ENCODE measurements around the gene LMBR1.

Gene LMBR1

DNA sequence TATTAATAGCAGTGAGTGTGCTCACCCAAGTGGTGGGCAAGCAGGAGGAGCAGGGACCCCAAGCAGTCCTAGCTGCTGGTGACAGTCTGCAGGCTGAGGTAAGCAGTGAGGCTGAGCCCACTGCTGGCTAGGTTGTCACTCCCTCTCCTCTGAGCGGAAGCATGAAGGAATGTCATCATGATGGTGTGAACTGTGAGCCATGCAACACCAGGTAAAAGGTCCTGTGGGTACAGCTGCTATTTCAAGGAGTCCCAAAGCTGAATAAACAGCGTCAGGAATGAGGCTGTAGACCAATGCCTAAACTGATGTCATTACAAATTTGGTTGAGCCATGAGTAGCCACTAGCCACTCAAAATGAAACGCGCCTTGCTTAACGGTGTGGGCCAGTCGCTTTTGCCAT lies 126.3 kb downstream of the LMBR1 start:
- H3K27ac ChIP-seq (ENCODE audit: low read depth, low read length): no peak overlapping the region
- peaks cover 3% of the 10 kb centered on the region in 2 donors for H3K36me3 ChIP-seq (ENCODE audit: control insufficient read depth in 1 of 2, insufficient read depth in 2 of 2, low read length in 2 of 2)
- no peaks in the 10 kb centered on the region for H3K27me3 ChIP-seq (ENCODE audit: control insufficient read depth in 1 of 2, insufficient read depth in 2 of 2, low read length in 2 of 2)
- no peak overlapping the region for H3K4me3 ChIP-seq (ENCODE audit: low read depth in 1 of 2, low read length in 2 of 2)
- no peaks in the 10 kb centered on the region for H3K9me3 ChIP-seq (ENCODE audit: control insufficient read depth in 1 of 2, low read length in 2 of 2)
- H3K9ac ChIP-seq (ENCODE audit: low read depth in 1 of 2, low read length in 2 of 2): no peak overlapping the region
- H3K4me1 ChIP-seq (ENCODE audit: control insufficient read depth in 1 of 2, insufficient read depth in 2 of 2, low read length in 2 of 2): peaks cover 0 to 5% of the 10 kb centered on the region in 2 donors

DNA sequence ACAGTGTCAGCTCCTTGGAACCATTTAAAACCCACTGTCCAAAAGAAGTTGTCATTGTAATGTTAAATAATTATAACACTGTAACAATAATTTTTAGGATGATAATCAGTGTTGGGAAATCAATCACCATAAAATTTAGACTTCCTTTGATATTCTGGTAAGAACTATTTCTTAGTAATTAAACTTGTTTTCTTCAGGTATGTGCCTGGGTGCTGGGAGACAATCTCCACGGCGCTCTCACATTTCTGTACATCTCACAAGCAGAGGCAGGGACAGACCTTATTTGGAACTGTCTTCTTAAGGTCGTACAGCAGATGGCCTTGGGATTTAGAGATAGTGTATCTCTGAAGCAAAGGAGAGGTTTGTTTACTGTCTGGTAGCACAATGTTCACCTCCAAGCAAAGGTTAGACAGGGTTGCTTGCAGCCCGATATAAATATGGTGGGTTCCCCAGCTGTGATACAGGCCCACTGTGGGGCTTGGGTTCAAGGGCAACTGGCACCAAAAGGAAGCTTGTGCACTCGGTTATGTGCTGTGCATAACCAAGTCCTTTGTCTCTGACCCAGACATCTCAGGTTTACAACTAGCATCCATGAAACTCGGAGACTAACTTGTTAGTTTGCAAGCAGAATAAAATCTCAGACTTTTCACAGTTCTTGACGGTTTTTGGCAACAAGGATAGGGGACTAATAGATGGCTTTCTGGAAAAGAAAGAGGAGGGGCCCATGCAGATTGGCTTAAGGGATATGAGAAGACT lies 126.9 kb downstream of the LMBR1 start:
- Histone ChIP-seq H3K9ac (ENCODE audit: low read depth in 1 of 2, low read length in 2 of 2) (no peak overlapping the region), H3K4me1 (ENCODE audit: control insufficient read depth in 1 of 2, insufficient read depth in 2 of 2, low read length in 2 of 2) (peaks cover 0 to 5% of the 10 kb centered on the region in 2 donors), H3K27ac (ENCODE audit: low read depth, low read length) (no peak overlapping the region), H3K36me3 (ENCODE audit: control insufficient read depth in 1 of 2, insufficient read depth in 2 of 2, low read length in 2 of 2) (peaks cover 3% of the 10 kb centered on the region in 2 donors), H3K27me3 (ENCODE audit: control insufficient read depth in 1 of 2, insufficient read depth in 2 of 2, low read length in 2 of 2) (no peaks in the 10 kb centered on the region), H3K4me3 (ENCODE audit: low read depth in 1 of 2, low read length in 2 of 2) (no peak overlapping the region), H3K9me3 (ENCODE audit: control insufficient read depth in 1 of 2, low read length in 2 of 2) (no peaks in the 10 kb centered on the region)

DNA sequence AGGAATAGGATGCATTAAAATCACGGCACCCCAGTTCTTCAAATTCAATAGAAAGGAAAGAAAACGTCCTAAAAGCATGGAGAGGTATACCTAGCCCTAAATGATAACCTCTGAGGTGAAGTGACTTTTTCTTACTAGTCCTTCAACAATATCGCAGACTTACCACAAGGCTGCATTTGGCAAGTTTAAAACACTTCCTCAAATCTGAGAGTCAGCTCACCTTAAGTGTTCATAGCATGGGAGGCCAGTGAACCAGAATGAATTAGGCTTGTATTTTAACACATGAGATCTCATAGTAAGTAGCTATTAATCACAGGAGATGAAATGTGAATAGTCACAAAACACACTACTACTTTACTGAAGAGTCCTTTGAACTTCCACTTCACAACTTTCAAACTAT lies 128.2 kb downstream of the LMBR1 start:
- H3K9ac ChIP-seq (ENCODE audit: low read depth in 1 of 2, low read length in 2 of 2): no peak overlapping the region
- no peaks in the 10 kb centered on the region for H3K27me3 ChIP-seq (ENCODE audit: control insufficient read depth in 1 of 2, insufficient read depth in 2 of 2, low read length in 2 of 2)
- peaks cover 3% of the 10 kb centered on the region in 2 donors for H3K9me3 ChIP-seq (ENCODE audit: control insufficient read depth in 1 of 2, low read length in 2 of 2)
- peaks cover 0 to 5% of the 10 kb centered on the region in 2 donors for H3K4me1 ChIP-seq (ENCODE audit: control insufficient read depth in 1 of 2, insufficient read depth in 2 of 2, low read length in 2 of 2)
- H3K4me3 ChIP-seq (ENCODE audit: low read depth in 1 of 2, low read length in 2 of 2): no peak overlapping the region
- H3K27ac ChIP-seq (ENCODE audit: low read depth, low read length): no peak overlapping the region
- peaks cover 3% of the 10 kb centered on the region in 2 donors for H3K36me3 ChIP-seq (ENCODE audit: control insufficient read depth in 1 of 2, insufficient read depth in 2 of 2, low read length in 2 of 2)

DNA sequence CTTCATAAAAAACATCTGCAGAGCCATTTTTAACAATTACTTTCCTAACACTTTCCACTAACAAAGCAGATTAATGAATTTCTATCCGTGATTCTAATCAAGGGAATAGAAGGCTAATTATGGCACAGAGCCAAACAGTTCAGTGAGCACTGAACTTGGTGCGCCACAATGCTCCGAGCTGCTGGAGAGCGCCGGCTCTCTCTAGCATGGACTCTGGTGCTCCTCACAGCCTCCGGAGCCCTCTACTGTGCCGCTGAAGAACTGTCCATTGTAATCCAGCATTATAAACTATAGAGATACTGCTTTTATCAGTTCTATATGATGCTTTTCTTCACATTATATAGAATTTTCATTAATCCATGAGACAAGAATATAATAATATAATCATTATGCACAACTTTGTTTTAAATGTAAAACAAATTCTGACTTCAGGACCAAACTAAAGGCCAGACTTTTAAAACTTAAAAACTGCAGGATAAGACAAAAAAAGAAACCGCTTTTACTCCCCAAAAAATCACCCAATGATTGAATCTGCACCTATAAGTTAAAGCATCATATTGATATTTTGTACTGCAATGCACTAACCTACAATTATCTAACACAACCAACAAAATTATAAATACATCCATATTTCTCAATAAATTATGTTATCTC lies 128.8 kb downstream of the LMBR1 start:
- Histone ChIP-seq H3K4me1 (ENCODE audit: control insufficient read depth in 1 of 2, insufficient read depth in 2 of 2, low read length in 2 of 2) (peaks cover 0 to 5% of the 10 kb centered on the region in 2 donors), H3K27ac (ENCODE audit: low read depth, low read length) (no peak overlapping the region), H3K9me3 (ENCODE audit: control insufficient read depth in 1 of 2, low read length in 2 of 2) (peaks cover 3 to 6% of the 10 kb centered on the region in 2 donors), H3K9ac (ENCODE audit: low read depth in 1 of 2, low read length in 2 of 2) (no peak overlapping the region), H3K4me3 (ENCODE audit: low read depth in 1 of 2, low read length in 2 of 2) (no peak overlapping the region), H3K36me3 (ENCODE audit: control insufficient read depth in 1 of 2, insufficient read depth in 2 of 2, low read length in 2 of 2) (peaks cover 3% of the 10 kb centered on the region in 2 donors), H3K27me3 (ENCODE audit: control insufficient read depth in 1 of 2, insufficient read depth in 2 of 2, low read length in 2 of 2) (no peaks in the 10 kb centered on the region)

DNA sequence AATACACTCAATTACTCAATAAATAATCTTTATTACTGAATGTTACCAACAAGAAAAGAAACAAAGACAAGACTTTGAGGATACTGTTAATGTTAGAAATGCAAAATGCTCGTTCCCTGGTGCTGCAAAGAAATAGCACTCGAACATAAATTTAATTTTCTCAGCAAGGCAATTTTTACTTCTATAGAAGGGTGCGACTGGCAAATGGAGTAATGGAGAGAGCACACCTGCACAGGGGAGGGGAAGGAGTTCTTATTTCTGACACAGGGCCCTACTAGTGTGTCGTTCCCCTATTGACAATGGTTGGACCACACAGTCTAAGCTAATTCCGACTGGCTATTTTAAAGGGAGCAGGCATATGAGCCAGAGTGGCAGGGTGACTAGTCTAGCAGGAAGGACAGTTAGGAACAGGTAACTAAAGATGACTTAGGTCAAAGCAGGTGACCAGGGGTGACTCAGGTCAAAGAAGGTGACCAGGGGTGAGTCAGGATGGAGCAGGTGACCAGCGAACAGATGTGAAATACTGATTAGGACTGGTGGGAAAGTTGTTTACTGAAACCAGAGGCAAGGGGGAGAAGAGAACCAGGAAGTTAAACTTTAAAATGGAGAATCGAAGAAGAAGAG lies 133.3 kb downstream of the LMBR1 start:
- Histone ChIP-seq H3K4me3 (ENCODE audit: low read depth in 1 of 2, low read length in 2 of 2) (no peak overlapping the region), H3K9ac (ENCODE audit: low read depth in 1 of 2, low read length in 2 of 2) (no peak overlapping the region), H3K4me1 (ENCODE audit: control insufficient read depth in 1 of 2, insufficient read depth in 2 of 2, low read length in 2 of 2) (peaks cover 0 to 5% of the 10 kb centered on the region in 2 donors), H3K27ac (ENCODE audit: low read depth, low read length) (no peak overlapping the region), H3K9me3 (ENCODE audit: control insufficient read depth in 1 of 2, low read length in 2 of 2) (peaks cover 3 to 6% of the 10 kb centered on the region in 2 donors), H3K27me3 (ENCODE audit: control insufficient read depth in 1 of 2, insufficient read depth in 2 of 2, low read length in 2 of 2) (no peaks in the 10 kb centered on the region), H3K36me3 (ENCODE audit: control insufficient read depth in 1 of 2, insufficient read depth in 2 of 2, low read length in 2 of 2) (peaks cover 3% of the 10 kb centered on the region in 2 donors)

DNA sequence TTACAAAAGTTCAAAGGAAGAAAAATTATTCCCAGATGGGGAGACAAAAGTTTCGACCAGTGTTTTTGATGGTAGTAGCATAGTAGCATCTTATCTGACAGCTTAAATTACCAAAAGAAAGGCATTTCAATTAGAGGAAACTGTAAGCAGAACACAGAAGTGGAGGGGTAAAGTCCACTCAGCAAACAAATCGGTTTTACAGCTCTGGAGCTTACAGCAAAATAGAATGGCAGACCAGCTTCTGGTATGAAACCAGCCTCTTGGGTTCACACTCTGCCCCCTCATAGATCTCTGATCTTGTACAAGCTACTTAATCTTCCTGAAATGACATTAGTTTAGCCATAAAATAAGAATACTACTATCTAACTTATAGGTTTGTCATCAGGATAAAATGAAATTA lies 133.8 kb downstream of the LMBR1 start:
- Histone ChIP-seq H3K27me3 (ENCODE audit: control insufficient read depth in 1 of 2, insufficient read depth in 2 of 2, low read length in 2 of 2) (no peaks in the 10 kb centered on the region), H3K9ac (ENCODE audit: low read depth in 1 of 2, low read length in 2 of 2) (no peak overlapping the region), H3K36me3 (ENCODE audit: control insufficient read depth in 1 of 2, insufficient read depth in 2 of 2, low read length in 2 of 2) (peaks cover 3% of the 10 kb centered on the region in 2 donors), H3K4me1 (ENCODE audit: control insufficient read depth in 1 of 2, insufficient read depth in 2 of 2, low read length in 2 of 2) (peaks cover 0 to 5% of the 10 kb centered on the region in 2 donors), H3K4me3 (ENCODE audit: low read depth in 1 of 2, low read length in 2 of 2) (no peak overlapping the region), H3K9me3 (ENCODE audit: control insufficient read depth in 1 of 2, low read length in 2 of 2) (peaks cover 3 to 6% of the 10 kb centered on the region in 2 donors), H3K27ac (ENCODE audit: low read depth, low read length) (no peak overlapping the region)

DNA sequence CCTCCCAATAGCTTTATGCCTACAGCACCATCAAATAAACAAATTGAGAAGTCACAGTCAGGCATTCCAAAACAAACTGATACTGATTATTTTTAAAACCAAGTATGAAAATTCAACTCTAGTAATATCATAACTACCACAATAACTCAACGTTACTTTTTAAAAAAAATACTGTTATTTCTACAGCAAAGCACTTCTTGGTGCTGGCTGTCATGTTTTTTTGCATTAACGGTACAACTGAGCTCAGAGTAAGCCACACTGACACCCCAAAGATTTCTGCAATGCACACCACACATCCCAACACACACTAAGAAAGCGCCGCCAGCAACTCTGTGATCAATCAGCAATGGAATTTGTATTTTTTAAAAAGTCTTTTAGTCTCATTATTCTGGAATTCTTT lies 138.8 kb downstream of the LMBR1 start:
- no peak overlapping the region for H3K9ac ChIP-seq (ENCODE audit: low read depth in 1 of 2, low read length in 2 of 2)
- H3K9me3 ChIP-seq (ENCODE audit: control insufficient read depth in 1 of 2, low read length in 2 of 2): no peaks in the 10 kb centered on the region
- H3K36me3 ChIP-seq (ENCODE audit: control insufficient read depth in 1 of 2, insufficient read depth in 2 of 2, low read length in 2 of 2): peaks cover 0 to 5% of the 10 kb centered on the region in 2 donors
- H3K4me1 ChIP-seq (ENCODE audit: control insufficient read depth in 1 of 2, insufficient read depth in 2 of 2, low read length in 2 of 2): no peaks in the 10 kb centered on the region
- no peak overlapping the region for H3K4me3 ChIP-seq (ENCODE audit: low read depth in 1 of 2, low read length in 2 of 2)
- no peaks in the 10 kb centered on the region for H3K27me3 ChIP-seq (ENCODE audit: control insufficient read depth in 1 of 2, insufficient read depth in 2 of 2, low read length in 2 of 2)
- no peak overlapping the region for H3K27ac ChIP-seq (ENCODE audit: low read depth, low read length)

DNA sequence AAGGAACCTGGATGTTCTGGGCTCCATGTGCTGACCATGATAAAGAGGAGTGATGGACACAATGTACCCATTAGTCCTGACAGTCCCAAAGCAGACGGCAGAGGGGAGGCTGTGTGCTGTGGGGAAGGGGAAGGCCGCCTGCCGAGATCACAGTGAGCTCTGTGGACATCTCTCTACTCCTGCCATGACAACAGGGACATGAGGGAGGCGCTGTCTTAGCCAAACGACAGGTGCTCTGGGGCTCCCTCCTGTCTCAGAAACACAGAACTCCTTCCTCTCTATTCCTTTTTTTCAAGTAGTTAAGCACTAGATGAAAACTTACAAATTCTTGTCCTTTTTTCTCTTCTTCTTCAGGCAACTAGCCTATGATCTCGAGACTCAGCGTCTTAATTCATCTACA lies 139.4 kb downstream of the LMBR1 start:
- Histone ChIP-seq H3K4me3 (ENCODE audit: low read depth in 1 of 2, low read length in 2 of 2) (no peak overlapping the region), H3K4me1 (ENCODE audit: control insufficient read depth in 1 of 2, insufficient read depth in 2 of 2, low read length in 2 of 2) (no peaks in the 10 kb centered on the region), H3K36me3 (ENCODE audit: control insufficient read depth in 1 of 2, insufficient read depth in 2 of 2, low read length in 2 of 2) (peaks cover 0 to 5% of the 10 kb centered on the region in 2 donors), H3K27me3 (ENCODE audit: control insufficient read depth in 1 of 2, insufficient read depth in 2 of 2, low read length in 2 of 2) (no peaks in the 10 kb centered on the region), H3K9ac (ENCODE audit: low read depth in 1 of 2, low read length in 2 of 2) (no peak overlapping the region), H3K9me3 (ENCODE audit: control insufficient read depth in 1 of 2, low read length in 2 of 2) (no peaks in the 10 kb centered on the region), H3K27ac (ENCODE audit: low read depth, low read length) (no peak overlapping the region)

DNA sequence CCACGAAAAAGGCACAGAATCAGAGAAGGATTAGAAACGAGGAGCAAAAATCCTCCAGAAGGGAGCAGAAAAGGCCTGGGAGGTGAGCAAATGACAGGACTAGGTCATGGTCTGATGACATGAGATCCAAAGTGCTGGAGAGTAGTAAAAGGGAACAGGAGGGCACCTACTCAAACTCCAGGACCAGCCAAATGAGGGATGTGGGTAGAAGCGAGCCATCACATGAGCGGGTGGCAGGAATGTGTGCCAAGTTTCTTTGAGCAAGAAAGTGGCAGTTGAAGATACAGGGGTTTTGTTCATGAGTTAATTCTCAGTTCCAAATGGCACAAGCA lies 139.8 kb downstream of the LMBR1 start:
- Histone ChIP-seq H3K9ac (ENCODE audit: low read depth in 1 of 2, low read length in 2 of 2) (no peak overlapping the region), H3K4me3 (ENCODE audit: low read depth in 1 of 2, low read length in 2 of 2) (no peak overlapping the region), H3K4me1 (ENCODE audit: control insufficient read depth in 1 of 2, insufficient read depth in 2 of 2, low read length in 2 of 2) (no peaks in the 10 kb centered on the region), H3K9me3 (ENCODE audit: control insufficient read depth in 1 of 2, low read length in 2 of 2) (no peaks in the 10 kb centered on the region), H3K36me3 (ENCODE audit: control insufficient read depth in 1 of 2, insufficient read depth in 2 of 2, low read length in 2 of 2) (peaks cover 0 to 5% of the 10 kb centered on the region in 2 donors), H3K27me3 (ENCODE audit: control insufficient read depth in 1 of 2, insufficient read depth in 2 of 2, low read length in 2 of 2) (no peaks in the 10 kb centered on the region), H3K27ac (ENCODE audit: low read depth, low read length) (no peak overlapping the region)
